Aorta (tissue), 5 donors: ENCODE results near the gene RHPN2. TPM values are rescaled to one million over a fixed set of nuclear protein-coding genes. Genes with fewer than 3 reads are reported as not detected.
"Not testable (repeated sequence)": the region's sequence is repeated elsewhere in the genome, so short reads cannot be mapped to it uniquely, and the experiment has no call there.

ENCODE experiments used
- ATAC-seq: fragments of 200-7000 bp; cut with Tn5 transposase; one replicate; pipeline ENCODE4 v1.9.1; 2022; ENCODE audit warnings: moderate library complexity; ENCODE audit not compliant: low FRiP score
- DNase-seq, 2 donors: peaks; one replicate each; pipeline ENCODE4 v3.0.0-alpha.2; 2020
- H3K27ac ChIP-seq, 2 donors: one replicate each; pipeline ENCODE4 v1.5.1; 2013; ENCODE audit warnings: low read length in 2 of 2, mild to moderate bottlenecking in 2 of 2, moderate library complexity in 2 of 2, control low read depth in 1 of 2, inconsistent platforms in 1 of 2, low read depth in 1 of 2
- H3K27me3 ChIP-seq, 2 donors: one replicate each; pipeline ENCODE4 v1.6.1; 2013; ENCODE audit warnings: control low read depth in 1 of 2, low read length in 1 of 2, mild to moderate bottlenecking in 1 of 2, moderate library complexity in 1 of 2; ENCODE audit not compliant: insufficient read depth in 2 of 2, control insufficient read depth in 1 of 2
- H3K36me3 ChIP-seq, 2 donors: one replicate each; pipeline ENCODE4 v1.6.1; 2013; ENCODE audit warnings: control low read depth in 1 of 2, low read length in 1 of 2, mild to moderate bottlenecking in 1 of 2; ENCODE audit not compliant: insufficient read depth in 2 of 2, control insufficient read depth in 1 of 2
- H3K4me1 ChIP-seq, 2 donors: one replicate each; pipeline ENCODE4 v1.6.1; 2013; ENCODE audit warnings: low read length in 2 of 2, control low read depth in 1 of 2, mild to moderate bottlenecking in 1 of 2, moderate library complexity in 1 of 2; ENCODE audit not compliant: insufficient read depth in 2 of 2, control insufficient read depth in 1 of 2
- H3K4me3 ChIP-seq, 2 donors: one replicate each; pipeline ENCODE4 v1.5.1; 2013; ENCODE audit warnings: low read length in 2 of 2, control low read depth in 1 of 2, mild to moderate bottlenecking in 1 of 2
- H3K9me3 ChIP-seq: one replicate; pipeline ENCODE4 v1.6.1; 2013; ENCODE audit warnings: mild to moderate bottlenecking, low read length; ENCODE audit not compliant: control insufficient read depth
- WGBS, 2 donors: extraction: QIAGEN DNeasy Blood & Tissue Kit; methylation state at CpG; one replicate each; pipeline ENCODE4 v1.1.7; 2013; 5-methylcytosine and 5-hydroxymethylcytosine counted together
- intact Hi-C, 2 donors: fragments of 100-400 bp; cut with DNase I; formaldehyde crosslinking; loops; one replicate each; pipeline versions ENCODE4 v1.14.2 to v1.15.0; 2022
- polyA plus RNA-seq, 2 donors: library from polyadenylated mRNA; stranded (reverse); fragments of 200-250 nt; gene quantifications; one replicate each; pipeline ENCODE4 v1.2.3, GENCODE V29; 2013
- total RNA-seq, 2 donors: library from RNA; stranded (reverse); fragmentation: NEBNext Ultra II Directional; extraction: Animal tissue kit (Norgen Biotek cat#: 25700); gene quantifications; one replicate each; pipeline ENCODE4 v1.2.1, GENCODE V29; 2021
- donor health status: healthy with polysubstance abuse.
- donor health status: Bipolar disorder and iron deficiency.
- donor health status: DM: no; HTN: no; CAD: no.
- donor health status: DM: no; HTN: no; CAD: no.
- donor health status: DM: yes; HTN: yes; CAD: no.

The RHPN2 gene
- total and polyA plus RNA-seq, 4 donors, result 0.33 to 5.0 (median 1.5) TPM

- H3K9me3 ChIP-seq, H3K4me1 ChIP-seq, ATAC-seq, H3K27ac ChIP-seq, H3K4me3 ChIP-seq, DNase-seq, H3K27me3 ChIP-seq, H3K36me3 ChIP-seq: not testable (repeated sequence)
- intact Hi-C loops, result loop anchor here (10.0 kb wide), 4 partner anchors 105 to 545 kb away; partner anchors contain the start of genes ANKRD27 (in 1 of the 2), GPATCH1 (in 1 of the 2), PEPD (in 1 of the 2) and RGS9BP (in 1 of the 2)
- 91 to 93% methylated on average over 6 to 7 of the region's 7 CpGs for WGBS, 2 donors
Measured at GRCh38 chr19:32979807-32980206, 84.9 kb downstream of the RHPN2 start.

- H3K4me1 ChIP-seq, H3K9me3 ChIP-seq, DNase-seq, H3K4me3 ChIP-seq, ATAC-seq, H3K27ac ChIP-seq, H3K36me3 ChIP-seq, H3K27me3 ChIP-seq: not testable (repeated sequence)
- WGBS, 2 donors, result 94 to 98% methylated on average over 4 of the region's 4 CpGs
- intact Hi-C loops, result loop anchor here (10.0 kb wide), 4 partner anchors 107 to 547 kb away; partner anchors contain the start of genes ANKRD27 (in 1 of the 2), GPATCH1 (in 1 of the 2), PEPD (in 1 of the 2) and RGS9BP (in 1 of the 2)
Measured at GRCh38 chr19:32977813-32978212, 86.9 kb downstream of the RHPN2 start.

GRCh38 chr19:32977280-32977679 is 87.4 kb downstream of the RHPN2 start:
- WGBS, 2 donors, result 77 to 86% methylated on average over 7 of the region's 7 CpGs
- no peaks in the 10 kb centered on the region for H3K27me3 ChIP-seq
- H3K4me1 ChIP-seq, result no peaks in the 10 kb centered on the region
- no peak overlapping the region for H3K4me3 ChIP-seq
- DNase-seq (no peak), ATAC-seq (no peak)
- intact Hi-C loops, result loop anchor here (10.0 kb wide), 4 partner anchors 108 to 548 kb away; partner anchors contain the start of genes ANKRD27 (in 1 of the 2), GPATCH1 (in 1 of the 2), PEPD (in 1 of the 2) and RGS9BP (in 1 of the 2)
- H3K36me3 ChIP-seq, result no peaks in the 10 kb centered on the region
- no peak overlapping the region for H3K27ac ChIP-seq
- H3K9me3 ChIP-seq, result no peaks in the 10 kb centered on the region

- Histone ChIP-seq H3K36me3 (no peaks in the 10 kb centered on the region), H3K27ac (no peak overlapping the region), H3K4me3 (no peak overlapping the region), H3K27me3 (no peaks in the 10 kb centered on the region), H3K4me1 (no peaks in the 10 kb centered on the region), H3K9me3 (no peaks in the 10 kb centered on the region)
- ATAC-seq, result no peak
- intact Hi-C loops, result loop anchor here (10.0 kb wide), 4 partner anchors 108 to 548 kb away; partner anchors contain the start of genes ANKRD27 (in 1 of the 2), GPATCH1 (in 1 of the 2), PEPD (in 1 of the 2) and RGS9BP (in 1 of the 2)
- 46 to 47% methylated on average over 14 of the region's 14 CpGs for WGBS, 2 donors
- peak; percentile 79 to 85 for DNase-seq
Measured at GRCh38 chr19:32976223-32976805, 88.4 kb downstream of the RHPN2 start.

- ATAC-seq, result peak; percentile 99
Measured at GRCh38 chr19:32971715-32972540, 92.8 kb downstream of the RHPN2 start, which contains the start of the genes CEP89 and FAAP24. CEP89 (minus strand) TSS chr19:32971958; CDS start chr19:32971874, 84 bp downstream. FAAP24 (plus strand) TSS chr19:32972242; CDS start chr19:32973197, 955 bp downstream.

GRCh38 chr19:32971012-32971595 is 93.6 kb downstream of the RHPN2 start:
- 19 to 21% methylated on average over 21 of the region's 21 CpGs for WGBS, 2 donors
- Histone ChIP-seq H3K9me3 (no peaks in the 10 kb centered on the region), H3K27me3 (no peaks in the 10 kb centered on the region), H3K36me3 (peaks cover 0 to 6% of the 10 kb centered on the region in 2 donors), H3K4me3 (peak overlapping the region; percentile 74 to 78), H3K4me1 (no peaks in the 10 kb centered on the region), H3K27ac (no peak overlapping the region)
- intact Hi-C loops, result loop anchor here (5.0 to 10.0 kb wide), 5 partner anchors 111 to 554 kb away; partner anchors contain the start of genes GPATCH1 (in 2 of the 2), ANKRD27 (in 1 of the 2), PEPD (in 1 of the 2) and RGS9BP (in 1 of the 2)
- no peak for ATAC-seq
- DNase-seq, result no peak

More at GRCh38 chr19:32971715-32972540, 92.8 kb downstream of the RHPN2 start, which contains the start of the genes CEP89 and FAAP24:
- 1 to 2% methylated on average over 57 of the region's 57 CpGs for WGBS, 2 donors
- Histone ChIP-seq H3K27ac (peak within 1 kb of the TSS in 1 of 2 donors; percentile 24), H3K4me3 (peak within 1 kb of the TSS; percentile 74 to 78), H3K4me1 (no peaks in the 10 kb centered on the region), H3K27me3 (no peaks in the 10 kb centered on the region), H3K9me3 (no peaks in the 10 kb centered on the region), H3K36me3 (peaks cover 0 to 3% of the 10 kb centered on the region in 2 donors)
- intact Hi-C loops, result loop anchor here (5.0 to 10.0 kb wide), 5 partner anchors 110 to 553 kb away; partner anchors contain the start of genes GPATCH1 (in 2 of the 2), ANKRD27 (in 1 of the 2), PEPD (in 1 of the 2) and RGS9BP (in 1 of the 2)
- peak; percentile 98 to 99 for DNase-seq

- H3K27me3 ChIP-seq, result no peaks in the 10 kb centered on the region
- peaks cover 0 to 6% of the 10 kb centered on the region in 2 donors for H3K36me3 ChIP-seq
- H3K4me1 ChIP-seq, result no peaks in the 10 kb centered on the region
- WGBS, 2 donors, result 91 to 92% methylated on average over 10 of the region's 10 CpGs
- no peak overlapping the region for H3K27ac ChIP-seq
- H3K9me3 ChIP-seq, result no peaks in the 10 kb centered on the region
- ATAC-seq (no peak), DNase-seq (no peak)
- intact Hi-C loops, result loop anchor here in 1 of 2 donors (5.0 kb wide), 1 partner anchor 387 kb away; the partner anchor contains the start of gene PDCD5
- H3K4me3 ChIP-seq, result no peak overlapping the region
Measured at GRCh38 chr19:32969549-32969948, 95.1 kb downstream of the RHPN2 start.

- Histone ChIP-seq H3K27me3 (no peaks in the 10 kb centered on the region), H3K4me1 (no peaks in the 10 kb centered on the region), H3K27ac (no peak overlapping the region), H3K4me3 (no peak overlapping the region), H3K36me3 (peaks cover 2 to 8% of the 10 kb centered on the region in 2 donors), H3K9me3 (no peaks in the 10 kb centered on the region)
- intact Hi-C loops, result loop anchor here in 1 of 2 donors (5.0 kb wide), 1 partner anchor 384 kb away; the partner anchor contains the start of gene PDCD5
- ATAC-seq (no peak), DNase-seq (no peak)
- 93 to 95% methylated on average over 9 of the region's 9 CpGs for WGBS, 2 donors
Measured at GRCh38 chr19:32966750-32967149, 97.9 kb downstream of the RHPN2 start.
